Hypothalamus (tissue), 51 donors: ENCODE results near the gene CIAO2B.

Experiments
- DNase-seq, 51 donors: peaks; one replicate each; lab custom pipeline; 2025; lab: John Stamatoyannopoulos, UW

Gene CIAO2B

DNA sequence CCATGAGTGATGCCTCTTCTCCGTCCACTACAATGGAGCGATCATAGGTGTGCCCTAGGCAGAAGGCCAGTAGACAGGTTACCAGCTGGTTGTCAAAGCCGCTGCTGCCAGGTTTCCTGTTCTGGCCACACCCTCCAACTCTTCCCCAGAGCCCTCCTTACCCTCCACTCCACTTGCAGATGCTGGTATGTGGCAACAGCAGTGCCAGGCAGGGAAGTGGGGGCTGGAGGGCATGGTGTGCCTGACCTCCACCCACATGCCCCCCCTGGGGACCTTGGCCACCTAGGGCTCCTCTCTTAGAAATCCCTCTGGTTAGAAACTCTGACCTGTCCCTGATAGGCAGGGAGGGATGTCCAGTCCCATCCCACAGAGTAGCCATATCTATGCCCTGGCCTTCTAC, 10.3 kb downstream of the CIAO2B start:
- no peak for DNase-seq

GRCh38 chr16:66923247-66923731, 10.9 kb downstream of the CIAO2B start:
- DNase-seq: peak in 13 of 51 donors; percentile 6 to 29 (median 18)

DNA sequence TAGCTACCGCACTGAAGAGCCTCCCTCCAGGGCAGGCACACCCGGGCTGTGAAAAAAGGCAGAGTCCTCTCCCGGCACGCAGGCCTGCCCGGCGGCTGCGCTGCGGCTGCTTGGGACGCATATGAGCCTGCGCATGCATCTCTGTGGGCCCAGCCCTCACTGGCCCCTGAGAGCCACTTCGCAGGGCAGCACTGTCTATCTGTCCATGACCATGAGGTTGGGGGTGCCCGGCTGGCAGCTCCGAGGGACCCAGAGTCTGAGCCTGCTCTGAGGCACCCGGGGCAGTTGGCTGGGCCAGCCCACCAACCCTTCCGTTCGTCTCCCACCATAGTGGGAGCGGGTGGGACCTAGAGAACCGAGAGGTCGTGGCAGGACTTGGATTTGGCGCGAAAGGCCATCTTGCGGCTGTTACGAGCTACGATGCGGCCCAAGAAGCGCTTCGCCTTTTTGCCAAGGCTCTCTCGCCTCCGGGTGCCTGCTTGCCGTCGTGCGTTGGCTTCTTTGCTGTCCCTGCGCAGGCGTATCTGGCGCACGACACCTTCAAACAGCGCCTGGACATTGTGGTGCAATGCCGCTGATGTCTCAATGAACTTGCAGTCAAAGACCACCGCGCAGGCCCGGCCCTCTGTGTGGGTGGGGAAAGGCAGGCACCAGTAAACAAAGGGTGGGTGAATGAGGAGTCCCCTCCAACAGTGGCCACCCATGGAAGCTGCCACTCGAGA, 12.3 kb downstream of the CIAO2B start:
- DNase-seq: no peak

GRCh38 chr16:66920924-66921680, 13.1 kb downstream of the CIAO2B start:
- DNase-seq: no peak

DNA sequence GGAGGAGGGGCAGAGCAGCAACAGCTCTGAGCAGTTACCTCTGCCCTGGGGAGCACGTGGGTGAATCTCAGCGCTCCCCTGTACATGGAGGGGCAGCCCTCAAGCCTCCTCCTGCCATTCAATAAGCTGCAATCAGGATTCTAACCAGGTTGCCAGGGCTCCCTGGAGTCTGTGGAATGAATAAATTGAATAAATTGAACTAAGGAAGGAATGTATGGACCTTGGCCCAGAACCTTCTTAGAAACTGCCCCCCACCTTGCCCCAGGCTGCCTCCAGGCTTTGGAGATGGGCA, 14.0 kb downstream of the CIAO2B start:
- DNase-seq: no peak

DNA sequence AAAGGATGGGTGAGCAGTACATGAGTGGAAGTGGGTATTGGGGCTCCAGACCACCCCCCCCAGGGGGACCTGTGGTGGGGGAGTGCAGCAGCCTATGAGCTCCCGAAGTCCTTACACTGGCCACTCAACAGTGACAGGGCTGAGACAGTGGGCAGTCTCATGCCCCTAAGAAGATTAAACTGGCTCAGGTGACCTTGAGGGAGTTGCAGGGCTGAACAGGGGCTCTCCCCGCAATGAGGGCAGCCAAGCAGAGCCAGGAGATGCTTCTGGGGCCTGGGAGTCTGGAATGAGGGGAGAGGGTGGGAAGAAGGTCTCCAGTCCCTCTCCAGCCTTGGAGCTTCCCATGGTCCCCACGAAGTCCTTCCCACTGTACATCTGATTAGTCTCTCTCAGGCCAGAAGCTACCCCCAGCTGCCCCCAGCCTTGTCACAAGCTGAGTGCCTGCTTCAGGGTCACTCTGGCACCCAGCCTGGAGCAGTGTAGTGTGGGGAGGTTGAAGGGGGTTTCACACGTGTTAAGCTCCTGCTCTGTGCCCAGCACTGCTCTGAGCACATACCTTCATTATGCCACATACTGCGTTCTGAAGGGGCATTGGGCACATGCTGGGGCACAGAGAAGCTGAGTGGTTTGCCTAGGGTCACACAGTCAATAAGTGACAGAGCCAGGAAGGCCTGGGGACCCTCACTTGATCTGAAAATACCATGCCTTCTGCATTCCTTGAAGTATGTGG, 14.5 kb downstream of the CIAO2B start:
- no peak for DNase-seq

DNA sequence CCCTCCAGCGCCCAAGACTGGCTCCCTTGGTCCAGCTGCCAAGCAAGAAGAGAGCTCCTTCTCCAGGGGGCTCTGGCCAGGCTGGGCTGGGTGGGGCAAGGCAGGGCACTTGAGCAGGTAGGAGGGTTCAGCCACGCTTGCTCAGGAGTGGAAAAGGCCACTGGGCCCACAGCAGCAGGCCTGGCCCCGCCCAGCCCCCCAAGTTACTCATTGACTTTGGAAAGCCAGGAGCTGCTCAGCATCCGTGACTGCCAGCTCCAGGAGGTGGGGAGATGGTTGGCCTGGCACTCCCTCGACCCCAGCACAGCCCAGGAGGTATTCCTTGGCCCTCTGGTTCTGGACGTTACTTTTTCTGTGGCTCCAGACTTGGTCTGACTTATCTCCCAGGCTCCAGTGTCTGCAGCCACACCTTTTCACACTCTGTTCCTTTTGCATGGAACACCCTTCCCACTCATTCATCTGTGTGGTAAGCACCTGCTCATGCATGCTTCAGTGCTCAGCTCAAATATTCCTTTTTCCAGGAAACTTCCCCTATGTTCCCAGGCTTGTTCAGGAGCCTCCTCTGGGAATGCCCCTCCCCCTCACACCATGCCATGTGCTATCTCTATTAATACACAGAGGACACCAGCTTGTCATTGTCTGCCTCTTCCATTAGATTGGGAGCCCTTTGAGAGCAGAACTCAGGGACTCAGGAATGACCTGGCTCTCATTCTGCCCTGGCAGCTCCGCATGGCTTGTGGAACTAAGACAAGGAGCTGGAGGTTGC, 15.2 kb downstream of the CIAO2B start, which contains the start of gene CDH16:
TSS of gene CDH16 (minus strand) at position 83 of the 766 bp plus-strand sequence. CDS start 820 bp downstream, outside the sequence.
- DNase-seq: no peak

DNA sequence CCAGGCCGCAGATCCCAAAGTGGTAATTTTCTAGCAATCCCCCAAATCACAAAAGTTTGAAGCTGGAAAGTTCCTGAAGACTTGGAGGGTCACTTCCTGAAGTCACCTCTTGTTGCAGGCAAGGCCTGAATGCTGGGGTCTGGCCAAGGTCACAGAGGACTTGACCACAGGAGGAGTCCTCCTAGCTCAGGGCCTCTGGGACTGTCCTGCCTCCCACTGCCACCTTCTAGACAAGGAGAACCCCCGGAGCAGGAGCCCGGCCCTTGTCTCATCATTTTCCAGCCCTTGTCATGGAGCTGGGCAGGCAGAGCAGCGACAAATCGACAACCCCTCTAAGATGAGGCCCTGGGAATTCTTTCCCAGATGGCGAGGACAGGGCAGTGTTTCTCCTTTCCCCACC, 15.8 kb downstream of the CIAO2B start:
- no peak for DNase-seq

DNA sequence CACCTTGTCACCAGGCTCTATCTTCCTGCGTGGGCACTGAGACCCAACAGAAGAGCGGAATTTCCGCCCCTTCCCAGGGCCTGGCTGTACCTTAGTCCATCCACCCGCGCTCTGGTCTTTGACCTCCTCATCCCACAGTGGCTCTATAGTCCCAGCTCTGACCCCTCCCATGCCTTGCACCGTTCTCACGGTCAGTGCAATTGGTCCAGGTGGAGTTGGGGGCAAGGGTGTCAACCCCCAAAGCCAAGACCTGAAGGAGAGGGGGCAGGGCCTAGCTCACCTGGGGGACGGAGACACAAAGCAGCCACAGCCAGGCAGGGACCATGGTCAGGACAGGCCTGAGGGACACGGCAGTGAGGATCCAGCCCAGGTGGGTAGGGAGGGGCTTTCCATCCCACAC, 16.5 kb downstream of the CIAO2B start:
- DNase-seq: no peak

DNA sequence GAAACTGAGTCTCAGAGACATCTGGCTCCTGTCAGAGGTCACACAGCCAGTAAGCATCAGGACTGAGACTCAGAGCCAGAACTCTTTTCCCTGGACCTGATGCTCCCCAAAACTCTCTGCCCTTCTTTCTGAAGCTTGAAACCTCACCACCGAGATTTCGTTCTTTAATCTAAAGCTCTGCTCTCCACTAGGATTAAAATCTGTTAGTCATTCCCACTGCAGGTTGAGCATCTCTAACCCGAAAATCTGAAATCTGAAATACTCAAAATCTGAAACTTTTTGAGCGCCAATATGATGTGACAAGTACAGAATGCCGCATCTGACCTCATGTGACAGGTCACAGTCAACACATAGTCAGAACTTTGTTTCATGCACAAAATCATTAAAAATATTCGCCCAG, 17.7 kb downstream of the CIAO2B start:
- DNase-seq: no peak

DNA sequence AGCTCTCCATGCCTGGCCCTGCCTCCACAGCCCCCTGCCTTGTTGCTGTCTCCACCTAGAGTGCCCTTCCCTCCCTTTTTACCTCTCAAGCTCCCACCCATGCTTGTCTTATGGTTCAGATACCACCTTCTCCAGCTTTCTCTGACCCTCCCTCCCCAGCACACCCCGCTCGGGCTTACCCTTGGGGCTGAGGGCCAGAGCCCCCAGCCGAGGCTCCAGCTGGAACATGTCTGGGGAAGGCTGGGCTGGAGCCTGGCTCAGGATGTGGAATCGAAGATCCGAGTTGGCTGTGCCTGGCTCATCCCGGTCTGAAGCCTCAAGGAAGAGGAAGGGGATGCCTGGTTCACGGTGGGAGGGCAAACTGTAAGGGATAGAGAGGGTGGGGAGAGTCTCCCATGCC, 19.2 kb downstream of the CIAO2B start:
- no peak for DNase-seq

DNA sequence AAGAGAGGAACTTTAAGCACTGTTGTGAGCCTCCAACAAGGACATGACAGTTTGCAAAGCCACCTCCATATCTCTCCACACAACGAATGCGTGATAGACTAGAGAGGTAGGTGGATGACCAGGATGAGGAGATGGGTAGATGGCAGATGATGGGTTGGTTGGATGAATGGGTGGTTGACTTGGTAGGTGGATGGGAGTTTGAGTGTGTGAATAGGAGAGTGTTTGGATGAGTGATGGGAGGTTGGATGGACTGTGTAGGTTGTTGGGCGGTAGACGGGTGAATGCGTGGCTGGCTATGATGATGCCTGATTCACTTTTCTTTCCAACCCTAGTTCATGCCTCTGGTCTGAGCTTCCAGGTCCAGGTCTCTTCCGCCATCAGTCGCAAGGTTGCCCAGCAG, 19.7 kb downstream of the CIAO2B start:
- no peak for DNase-seq

DNA sequence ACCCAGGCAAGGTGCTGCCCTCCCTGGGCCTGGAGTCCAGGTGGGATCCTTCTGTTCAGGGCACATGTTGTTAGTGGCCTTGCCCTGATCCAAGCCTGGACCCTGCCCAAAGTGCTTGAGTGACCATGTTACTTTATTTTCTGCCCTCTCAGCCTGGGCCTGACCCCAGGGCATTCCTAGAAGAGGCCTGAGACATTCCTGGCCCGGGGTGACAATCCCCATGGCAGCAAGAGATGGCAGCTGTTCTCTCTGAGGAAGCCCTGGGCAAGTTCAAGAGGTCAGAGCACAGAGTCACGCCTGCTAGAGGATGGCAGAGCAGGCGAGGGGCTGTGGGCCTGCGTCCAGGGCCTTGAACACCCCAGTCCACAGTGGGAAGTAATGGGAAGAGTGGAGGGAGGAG, 20.5 kb downstream of the CIAO2B start:
- DNase-seq: no peak

GRCh38 chr16:66913081-66913480, 21.1 kb downstream of the CIAO2B start:
- no peak for DNase-seq

DNA sequence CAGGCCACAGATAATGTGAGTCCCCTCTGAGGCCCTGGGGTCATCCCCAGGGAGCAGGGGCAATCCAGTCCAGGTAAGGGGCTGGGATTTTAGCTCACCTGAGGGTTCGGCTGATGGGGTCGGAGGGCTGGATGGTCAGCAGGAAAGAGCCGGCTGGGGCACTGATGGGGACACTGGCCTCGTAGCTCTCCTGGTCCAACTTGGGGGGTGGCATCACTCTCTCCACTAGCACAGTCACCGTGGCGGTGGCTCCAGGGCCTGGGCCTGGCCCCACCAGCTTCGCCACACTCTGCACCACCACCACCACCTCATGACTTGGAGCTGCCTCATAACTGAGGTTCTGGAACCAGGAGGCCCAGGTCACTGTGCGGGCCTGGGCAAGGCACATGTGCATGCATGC, 22.4 kb downstream of the CIAO2B start:
- no peak for DNase-seq

GRCh38 chr16:66911112-66911511, 23.1 kb downstream of the CIAO2B start:
- no peak for DNase-seq

DNA sequence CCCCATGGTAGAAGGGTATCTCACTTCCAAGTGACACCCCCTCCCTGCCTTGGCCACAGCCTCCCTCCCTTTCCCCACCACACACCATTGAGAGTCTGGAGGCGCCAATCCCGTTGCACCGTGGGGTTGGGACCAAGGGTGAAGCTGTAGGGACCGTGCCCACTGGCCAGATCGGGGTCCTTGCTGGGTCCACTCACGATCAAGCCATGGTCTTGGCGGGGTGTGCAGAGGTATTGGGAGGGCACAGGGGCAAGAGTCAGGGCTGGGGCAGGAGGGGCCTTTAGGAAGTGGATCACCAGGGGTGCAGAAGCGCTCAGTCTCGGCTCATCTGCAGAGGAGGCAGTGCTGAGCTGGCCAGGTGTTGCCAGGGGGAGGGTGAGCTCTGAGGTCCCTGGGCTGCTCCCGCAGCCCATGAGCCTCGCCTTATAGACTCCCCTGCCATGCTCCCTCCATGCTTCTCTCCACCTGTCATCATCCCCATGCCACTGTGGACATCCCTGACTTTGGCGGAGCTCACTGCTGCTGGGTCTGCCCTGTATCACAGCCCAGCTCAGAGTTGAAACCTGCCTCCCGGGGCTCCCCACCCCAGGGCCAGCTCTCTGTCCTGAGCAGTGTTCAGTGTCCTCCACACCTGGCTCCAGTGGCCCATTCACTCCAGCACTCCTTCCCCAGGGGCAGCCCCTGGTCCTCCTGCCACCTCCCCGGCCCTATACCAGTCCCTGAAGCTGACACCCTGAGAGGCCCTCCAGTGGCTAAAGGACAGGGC, 23.8 kb downstream of the CIAO2B start:
- no peak for DNase-seq

GRCh38 chr16:66908762-66909559, 25.2 kb downstream of the CIAO2B start:
- DNase-seq: no peak

DNA sequence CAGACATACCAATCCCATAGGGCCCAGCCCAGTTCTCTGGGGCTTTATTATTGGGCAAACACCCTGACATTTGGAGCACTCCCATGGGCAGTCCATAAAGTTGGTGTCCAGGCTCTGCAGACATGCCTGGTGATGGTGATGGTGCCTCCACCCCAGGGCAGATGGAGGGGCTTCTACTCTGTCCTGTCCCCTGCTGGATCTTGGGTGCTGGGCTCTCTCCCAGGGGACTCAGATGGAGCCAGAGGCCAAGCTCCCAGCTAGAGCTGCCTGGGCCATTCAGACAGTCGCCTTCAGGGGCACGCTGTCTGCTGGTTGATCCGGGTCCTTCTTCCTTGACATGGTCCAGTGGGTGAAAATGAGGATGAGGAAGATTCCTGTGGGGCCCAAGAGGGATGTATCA, 26.1 kb downstream of the CIAO2B start:
- no peak for DNase-seq
